ENCODE results near the gene MAN1A2.

The MAN1A2 gene

GRCh38 chr1:117389284-117389683 is 22.0 kb downstream of the MAN1A2 start:
- in situ Hi-C loops (cut with MboI; ENCODE audit: low sequenced_read_pairs, unreplicated experiment), result no loop called here
- TF ChIP-seq, protein P1, sequence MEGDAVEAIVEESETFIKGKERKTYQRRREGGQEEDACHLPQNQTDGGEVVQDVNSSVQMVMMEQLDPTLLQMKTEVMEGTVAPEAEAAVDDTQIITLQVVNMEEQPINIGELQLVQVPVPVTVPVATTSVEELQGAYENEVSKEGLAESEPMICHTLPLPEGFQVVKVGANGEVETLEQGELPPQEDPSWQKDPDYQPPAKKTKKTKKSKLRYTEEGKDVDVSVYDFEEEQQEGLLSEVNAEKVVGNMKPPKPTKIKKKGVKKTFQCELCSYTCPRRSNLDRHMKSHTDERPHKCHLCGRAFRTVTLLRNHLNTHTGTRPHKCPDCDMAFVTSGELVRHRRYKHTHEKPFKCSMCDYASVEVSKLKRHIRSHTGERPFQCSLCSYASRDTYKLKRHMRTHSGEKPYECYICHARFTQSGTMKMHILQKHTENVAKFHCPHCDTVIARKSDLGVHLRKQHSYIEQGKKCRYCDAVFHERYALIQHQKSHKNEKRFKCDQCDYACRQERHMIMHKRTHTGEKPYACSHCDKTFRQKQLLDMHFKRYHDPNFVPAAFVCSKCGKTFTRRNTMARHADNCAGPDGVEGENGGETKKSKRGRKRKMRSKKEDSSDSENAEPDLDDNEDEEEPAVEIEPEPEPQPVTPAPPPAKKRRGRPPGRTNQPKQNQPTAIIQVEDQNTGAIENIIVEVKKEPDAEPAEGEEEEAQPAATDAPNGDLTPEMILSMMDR (IDR thresholded peaks at IDR 0.05; ENCODE audit: borderline replicate concordance, control extremely low read depth, extremely low read depth, insufficient read depth, missing control alignments), result no peak
- DNase-seq (ENCODE audit: low spot score), result no peak

- DNase-seq (ENCODE audit: low spot score), result no peak
- in situ Hi-C loops (cut with MboI; ENCODE audit: low sequenced_read_pairs, unreplicated experiment), result no loop called here
- TF ChIP-seq, protein P1 (IDR thresholded peaks at IDR 0.05; ENCODE audit: borderline replicate concordance, control extremely low read depth, extremely low read depth, insufficient read depth, missing control alignments), result no peak
These were observed 22.5 kb downstream of the MAN1A2 start for GRCh38 chr1:117389779-117390178.

- DNase-seq (ENCODE audit: low spot score), result no peak
- TF ChIP-seq, protein P1 (IDR thresholded peaks at IDR 0.05; ENCODE audit: borderline replicate concordance, control extremely low read depth, extremely low read depth, insufficient read depth, missing control alignments), result no peak
- in situ Hi-C loops (cut with MboI; ENCODE audit: low sequenced_read_pairs, unreplicated experiment), result no loop called here
These were observed 25.5 kb downstream of the MAN1A2 start for GRCh38 chr1:117392771-117393170.

DNA sequence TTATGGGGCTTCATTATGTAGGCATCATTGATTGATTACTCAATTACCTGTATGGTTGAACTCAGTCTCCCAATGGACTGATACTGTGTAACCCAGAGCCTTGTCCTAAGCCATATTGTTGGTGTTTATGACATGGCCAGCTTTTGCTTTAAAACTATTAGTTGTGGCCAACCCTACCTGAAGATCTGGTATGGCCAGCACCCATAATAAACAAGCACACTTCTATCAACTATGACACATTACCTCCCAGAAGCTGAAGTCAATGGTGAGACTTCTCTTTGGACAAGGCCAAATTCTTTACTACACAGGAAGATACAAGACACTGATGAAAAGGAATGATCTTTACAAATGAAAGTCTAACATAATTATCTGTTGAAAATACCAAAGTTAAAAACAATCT is 28.8 kb downstream of the MAN1A2 start:
- TF ChIP-seq, protein P1 (IDR thresholded peaks at IDR 0.05; ENCODE audit: borderline replicate concordance, control extremely low read depth, extremely low read depth, insufficient read depth, missing control alignments), result no peak
- no peak for DNase-seq (ENCODE audit: low spot score)
- in situ Hi-C loops (cut with MboI; ENCODE audit: low sequenced_read_pairs, unreplicated experiment), result no loop called here

DNA sequence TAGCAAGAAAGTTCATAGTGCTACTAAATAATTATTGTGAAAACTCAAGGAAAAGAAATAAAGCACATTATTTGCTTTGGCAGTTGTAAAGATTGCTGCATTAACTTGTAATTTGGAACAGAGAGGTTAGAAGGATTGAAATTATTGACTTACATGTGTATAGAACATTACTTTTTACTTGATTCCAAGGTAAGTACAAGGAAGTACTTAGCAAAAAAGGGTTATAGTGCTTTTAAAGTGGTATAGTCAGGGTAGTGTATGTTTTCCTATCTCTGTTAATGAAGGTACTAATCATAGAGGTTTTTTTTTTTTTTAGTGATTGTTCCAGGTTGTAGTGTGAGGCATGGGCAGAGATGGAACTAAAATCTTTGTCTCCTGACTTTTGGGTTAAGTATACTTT is 29.4 kb downstream of the MAN1A2 start:
- TF ChIP-seq, protein P1 (IDR thresholded peaks at IDR 0.05; ENCODE audit: borderline replicate concordance, control extremely low read depth, extremely low read depth, insufficient read depth, missing control alignments), result no peak
- in situ Hi-C loops (cut with MboI; ENCODE audit: low sequenced_read_pairs, unreplicated experiment), result no loop called here
- DNase-seq (ENCODE audit: low spot score), result no peak

- in situ Hi-C loops (cut with MboI; ENCODE audit: low sequenced_read_pairs, unreplicated experiment), result no loop called here
- TF ChIP-seq, protein P1 (IDR thresholded peaks at IDR 0.05; ENCODE audit: borderline replicate concordance, control extremely low read depth, extremely low read depth, insufficient read depth, missing control alignments), result no peak
- no peak for DNase-seq (ENCODE audit: low spot score)
These were observed 31.7 kb downstream of the MAN1A2 start for GRCh38 chr1:117398957-117399356.

DNA sequence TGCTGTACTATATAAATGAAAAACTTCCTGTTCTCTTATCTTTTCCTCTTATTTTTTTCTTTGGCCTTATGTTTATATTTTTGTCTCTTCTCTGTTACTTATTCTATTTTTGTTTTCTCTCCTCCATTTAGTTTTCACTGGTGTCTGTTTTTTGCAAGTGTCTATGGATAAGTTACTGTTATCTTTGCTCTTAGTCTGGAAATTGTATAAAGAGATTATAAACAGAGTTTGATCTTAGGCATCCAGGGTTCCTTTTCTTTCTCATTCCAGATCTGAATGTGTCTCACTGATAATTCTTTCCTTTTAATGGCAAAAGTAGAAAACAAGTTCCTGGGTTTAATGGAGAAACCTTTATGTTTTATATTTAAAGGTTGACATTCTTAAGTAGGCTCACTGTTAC is 34.5 kb downstream of the MAN1A2 start:
- DNase-seq (ENCODE audit: low spot score), result no peak
- in situ Hi-C loops (cut with MboI; ENCODE audit: low sequenced_read_pairs, unreplicated experiment), result no loop called here
- TF ChIP-seq, protein P1 (IDR thresholded peaks at IDR 0.05; ENCODE audit: borderline replicate concordance, control extremely low read depth, extremely low read depth, insufficient read depth, missing control alignments), result no peak
